ENCODE data around the gene RBM33.

The RBM33 gene

DNA sequence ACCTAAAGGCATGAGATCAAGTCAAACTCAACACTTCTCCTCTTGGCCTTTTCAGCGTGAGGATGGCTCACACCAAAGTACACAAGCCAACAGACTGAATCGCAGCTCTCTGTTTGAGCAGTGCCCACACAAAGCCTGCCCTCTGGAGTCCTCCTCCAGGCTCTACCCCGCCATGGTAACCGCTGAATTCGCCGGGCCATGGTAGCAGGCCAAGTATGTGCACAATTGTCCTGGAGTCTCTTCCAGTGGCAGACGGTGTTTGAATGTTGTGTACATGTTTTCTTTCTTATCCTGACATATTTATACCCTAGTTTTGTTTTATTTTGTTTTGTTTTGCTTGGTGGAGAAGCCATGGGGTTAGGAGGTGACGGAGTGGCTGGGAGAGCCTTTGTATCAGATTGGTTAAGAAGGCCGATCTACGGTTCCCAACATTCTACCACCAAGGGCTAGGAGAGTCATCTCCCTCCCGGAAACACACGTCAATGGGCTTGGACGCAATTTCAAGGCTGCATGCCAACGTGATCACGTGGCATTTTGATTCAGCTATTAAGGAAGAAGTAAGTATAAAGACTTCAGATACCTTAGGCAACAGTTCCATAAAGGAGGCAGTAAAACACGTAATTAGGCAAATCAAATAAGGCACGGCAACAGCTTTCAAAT, 179.9 kb downstream of the RBM33 start:
- no peak for DNase-seq (ENCODE audit: low spot score)

DNA sequence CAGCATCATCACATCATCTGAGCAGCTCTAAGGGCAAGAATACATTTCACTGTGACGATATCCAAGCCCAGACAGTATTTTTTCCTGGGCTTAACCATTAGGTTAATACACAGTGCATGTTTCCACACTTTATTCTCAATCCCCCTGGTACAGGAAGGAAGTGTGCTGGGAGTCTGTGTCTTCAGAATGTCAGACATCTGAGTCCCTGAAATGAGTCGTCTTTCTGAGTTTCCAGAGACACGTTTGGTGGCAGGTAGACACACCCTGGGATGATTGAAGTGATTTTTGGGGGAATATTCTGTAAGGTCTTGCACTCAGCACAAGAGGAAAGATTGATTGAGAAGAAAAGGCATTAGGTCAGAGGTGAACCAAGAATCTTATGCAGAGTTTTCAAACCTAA, 180.9 kb downstream of the RBM33 start:
- DNase-seq (ENCODE audit: low spot score), result no peak

DNA sequence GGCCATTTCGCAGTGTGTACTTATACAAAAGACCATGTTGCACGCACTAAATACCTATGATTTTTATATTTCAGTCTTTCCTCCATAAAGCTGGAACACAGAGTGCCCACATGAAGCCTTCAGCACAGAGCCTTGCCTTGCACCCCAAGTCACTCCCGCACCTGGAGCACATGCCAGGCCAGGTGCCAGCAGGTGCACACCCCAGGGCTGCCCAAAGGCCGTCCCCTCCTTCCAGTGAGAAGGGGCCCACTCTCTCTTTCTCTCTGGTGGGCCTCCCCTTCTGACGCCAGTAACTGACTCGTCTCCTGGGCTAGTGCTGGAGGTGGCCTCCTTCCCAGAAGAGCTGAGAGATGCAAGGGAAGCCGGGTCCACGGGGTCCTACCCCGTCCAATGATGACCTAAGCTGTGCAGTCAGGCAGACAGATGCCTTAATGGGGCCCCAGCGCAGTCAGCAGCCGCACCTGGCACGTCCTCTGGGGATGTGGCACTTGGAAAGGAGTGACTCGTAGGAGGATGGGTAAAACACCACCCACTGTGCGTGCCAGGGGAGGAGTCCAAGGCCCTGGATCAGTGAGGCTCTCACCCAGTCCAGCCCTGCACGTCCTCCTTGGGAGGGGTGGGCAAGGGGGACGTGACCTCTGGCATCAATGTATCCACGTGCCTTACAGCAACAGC, 185.5 kb downstream of the RBM33 start:
- no peak for DNase-seq (ENCODE audit: low spot score)

Data from cerebellar cortex (tissue), 1 donor.